Activated B cell treated with CpG ODN at 0.5 μM for 24 hours (primary cell): Measurements from ENCODE around the gene ADPRHL1. TPM values are rescaled to one million over a fixed set of nuclear protein-coding genes. Genes with fewer than 3 reads are reported as not detected.

ENCODE experiments used
- ATAC-seq: fragments of 200-7000 bp; cut with Tn5 transposase; one replicate; pipeline ENCODE4 v1.10.0; 2021; ENCODE audit warnings: low read depth, mild to moderate bottlenecking, moderate library complexity
- CTCF ChIA-PET: fragments of 350-600 bp; sonication (Branson Sonifier 250); formaldehyde crosslinking; loops from one replicate; lab custom pipeline; 2021; ENCODE audit warnings: antibody characterized with exemption; lab: Charles Lee
- POLR2A ChIA-PET: fragments of 350-600 bp; sonication (Branson Sonifier 250); formaldehyde crosslinking; loops from one replicate; lab custom pipeline; 2021; ENCODE audit warnings: antibody characterized with exemption; lab: Charles Lee
- DNase-seq: peaks from one replicate; pipeline ENCODE4 v3.0.0; 2022
- H3K27ac Mint-ChIP-seq: one replicate; pipeline ENCODE4 v1.8.0; 2020; ENCODE audit warnings: mixed read lengths
- H3K27me3 Mint-ChIP-seq: one replicate; pipeline ENCODE4 v1.8.0; 2021; ENCODE audit warnings: mixed read lengths
- H3K36me3 Mint-ChIP-seq: one replicate; pipeline ENCODE4 v1.8.0; 2021; ENCODE audit warnings: low read depth, mixed read lengths
- H3K4me1 Mint-ChIP-seq: one replicate; pipeline ENCODE4 v1.8.0; 2021; ENCODE audit warnings: mixed read lengths
- H3K4me3 Mint-ChIP-seq: one replicate; pipeline ENCODE4 v1.8.0; 2020; ENCODE audit warnings: mild to moderate bottlenecking, mixed read lengths
- H3K9me3 Mint-ChIP-seq: one replicate; pipeline ENCODE4 v1.8.0; 2020; ENCODE audit warnings: mixed read lengths
- intact Hi-C: fragments of 100-400 bp; cut with micrococcal nuclease; formaldehyde crosslinking; loops from one replicate; pipeline ENCODE4 v1.15.1; 2024
- total RNA-seq: library from RNA; stranded (reverse); gene quantifications from 2 replicates; pipeline ENCODE4 v1.2.3, GENCODE V29; 2022
- TF ChIP-seq, protein P1 (sequence below): fragments of 200-600 bp; IDR thresholded peaks from one replicate; pipeline ENCODE4 v1.8.0; 2022; ENCODE audit warnings: antibody characterized with exemption, mild to moderate bottlenecking

ADPRHL1 gene
- total RNA-seq, 1 donor from 2014 or later = 0.84 TPM

DNA sequence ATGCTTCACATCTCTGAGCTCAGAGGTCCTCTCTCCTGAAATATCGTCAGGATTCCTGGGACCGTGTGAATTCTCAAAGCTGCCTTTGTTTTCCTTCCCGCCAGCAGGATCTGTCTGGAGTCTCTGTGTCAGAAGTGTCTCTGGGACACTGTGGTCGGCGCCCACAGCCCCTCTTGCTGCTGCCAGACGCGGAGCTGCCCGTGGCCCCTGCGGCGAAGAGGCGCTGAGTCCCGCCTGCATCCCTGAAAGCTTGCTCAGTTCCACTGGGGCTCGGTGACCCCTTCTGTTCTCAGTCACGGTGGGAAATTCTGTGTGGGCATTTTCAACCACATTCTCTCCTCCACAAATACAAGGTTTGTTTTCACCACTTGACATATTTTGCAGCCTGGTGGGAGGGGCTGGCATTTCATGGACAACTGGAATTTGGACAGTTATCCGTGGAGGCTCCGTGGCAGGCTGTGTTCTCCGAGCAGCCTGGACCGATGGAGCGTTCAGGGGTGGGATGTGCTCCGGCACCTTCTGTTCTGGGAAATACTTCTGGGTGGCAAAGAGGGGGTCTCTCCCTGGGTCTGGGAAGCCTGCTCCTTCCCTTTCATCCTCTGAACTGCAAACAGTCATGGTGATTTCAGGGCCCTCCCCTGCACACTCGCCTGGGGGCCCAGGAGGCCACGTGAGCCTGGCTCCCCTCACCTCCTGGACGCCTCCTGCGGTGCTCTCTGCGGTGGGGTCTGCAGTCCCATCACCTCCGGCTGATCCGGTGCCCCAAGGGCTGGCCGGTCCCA lies 46.8 kb downstream of the ADPRHL1 start:
- no peaks in the 10 kb centered on the region for H3K36me3 Mint-ChIP-seq
- no peak overlapping the region for H3K4me3 Mint-ChIP-seq
- peaks cover 9% of the 10 kb centered on the region for H3K9me3 Mint-ChIP-seq
- DNase-seq = no peak
- TF ChIP-seq, protein P1, sequence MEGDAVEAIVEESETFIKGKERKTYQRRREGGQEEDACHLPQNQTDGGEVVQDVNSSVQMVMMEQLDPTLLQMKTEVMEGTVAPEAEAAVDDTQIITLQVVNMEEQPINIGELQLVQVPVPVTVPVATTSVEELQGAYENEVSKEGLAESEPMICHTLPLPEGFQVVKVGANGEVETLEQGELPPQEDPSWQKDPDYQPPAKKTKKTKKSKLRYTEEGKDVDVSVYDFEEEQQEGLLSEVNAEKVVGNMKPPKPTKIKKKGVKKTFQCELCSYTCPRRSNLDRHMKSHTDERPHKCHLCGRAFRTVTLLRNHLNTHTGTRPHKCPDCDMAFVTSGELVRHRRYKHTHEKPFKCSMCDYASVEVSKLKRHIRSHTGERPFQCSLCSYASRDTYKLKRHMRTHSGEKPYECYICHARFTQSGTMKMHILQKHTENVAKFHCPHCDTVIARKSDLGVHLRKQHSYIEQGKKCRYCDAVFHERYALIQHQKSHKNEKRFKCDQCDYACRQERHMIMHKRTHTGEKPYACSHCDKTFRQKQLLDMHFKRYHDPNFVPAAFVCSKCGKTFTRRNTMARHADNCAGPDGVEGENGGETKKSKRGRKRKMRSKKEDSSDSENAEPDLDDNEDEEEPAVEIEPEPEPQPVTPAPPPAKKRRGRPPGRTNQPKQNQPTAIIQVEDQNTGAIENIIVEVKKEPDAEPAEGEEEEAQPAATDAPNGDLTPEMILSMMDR = no peak
- peaks cover 32% of the 10 kb centered on the region for H3K4me1 Mint-ChIP-seq
- ChIA-PET POLR2A (no interaction called here), CTCF (no interaction called here)
- no peak overlapping the region for H3K27ac Mint-ChIP-seq
- intact Hi-C loops = no loop called here
- H3K27me3 Mint-ChIP-seq = no peaks in the 10 kb centered on the region
- ATAC-seq = no peak

DNA sequence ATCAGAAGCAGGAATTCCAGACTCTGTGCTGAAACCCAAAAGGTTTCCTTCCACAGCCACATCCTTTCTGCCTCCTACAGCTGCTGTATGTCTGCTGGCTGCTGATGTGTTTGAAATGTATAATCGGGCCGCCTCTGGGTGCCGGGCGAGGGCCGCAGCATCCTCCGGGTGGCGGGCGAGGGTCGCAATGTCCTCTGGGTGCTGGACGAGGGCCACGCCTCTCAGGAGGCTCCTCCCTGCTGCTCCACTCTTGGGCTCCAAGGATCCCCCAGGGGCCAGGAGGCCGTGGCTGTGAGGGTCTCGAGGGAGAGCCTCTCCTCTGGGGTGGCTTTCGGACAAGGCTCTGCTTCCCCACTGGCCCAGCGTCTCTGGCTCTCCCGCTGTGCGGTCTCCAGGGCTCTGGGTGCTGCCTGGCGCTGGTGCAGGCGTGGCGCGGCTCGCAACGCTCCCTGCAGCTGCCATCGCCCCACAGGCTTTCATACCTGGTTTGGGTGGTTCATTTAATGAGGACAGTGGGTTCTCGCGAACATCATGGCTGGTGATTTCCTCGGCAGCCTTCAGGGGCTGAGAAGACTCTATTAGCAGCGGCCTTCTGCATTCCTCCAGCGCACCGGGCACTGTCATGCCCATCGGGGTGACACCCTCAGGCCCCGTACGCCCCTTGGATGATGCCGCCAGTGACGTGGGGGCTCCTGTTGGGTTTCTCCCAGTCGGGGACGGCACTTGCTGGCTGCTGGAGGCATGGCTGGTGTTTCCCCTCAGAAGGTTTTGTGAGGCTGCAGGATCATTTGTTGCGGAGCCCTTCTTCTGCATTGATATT lies 47.6 kb downstream of the ADPRHL1 start:
- CTCF ChIA-PET = no interaction called here
- ATAC-seq (no peak), DNase-seq (no peak)
- Mint-ChIP-seq H3K36me3 (no peaks in the 10 kb centered on the region), H3K4me1 (peaks cover 26% of the 10 kb centered on the region), H3K9me3 (peaks cover 4% of the 10 kb centered on the region), H3K4me3 (no peak overlapping the region), H3K27me3 (no peaks in the 10 kb centered on the region), H3K27ac (no peak overlapping the region)
- TF ChIP-seq, protein P1 = no peak
- POLR2A ChIA-PET = no interaction called here
- intact Hi-C loops = no loop called here

DNA sequence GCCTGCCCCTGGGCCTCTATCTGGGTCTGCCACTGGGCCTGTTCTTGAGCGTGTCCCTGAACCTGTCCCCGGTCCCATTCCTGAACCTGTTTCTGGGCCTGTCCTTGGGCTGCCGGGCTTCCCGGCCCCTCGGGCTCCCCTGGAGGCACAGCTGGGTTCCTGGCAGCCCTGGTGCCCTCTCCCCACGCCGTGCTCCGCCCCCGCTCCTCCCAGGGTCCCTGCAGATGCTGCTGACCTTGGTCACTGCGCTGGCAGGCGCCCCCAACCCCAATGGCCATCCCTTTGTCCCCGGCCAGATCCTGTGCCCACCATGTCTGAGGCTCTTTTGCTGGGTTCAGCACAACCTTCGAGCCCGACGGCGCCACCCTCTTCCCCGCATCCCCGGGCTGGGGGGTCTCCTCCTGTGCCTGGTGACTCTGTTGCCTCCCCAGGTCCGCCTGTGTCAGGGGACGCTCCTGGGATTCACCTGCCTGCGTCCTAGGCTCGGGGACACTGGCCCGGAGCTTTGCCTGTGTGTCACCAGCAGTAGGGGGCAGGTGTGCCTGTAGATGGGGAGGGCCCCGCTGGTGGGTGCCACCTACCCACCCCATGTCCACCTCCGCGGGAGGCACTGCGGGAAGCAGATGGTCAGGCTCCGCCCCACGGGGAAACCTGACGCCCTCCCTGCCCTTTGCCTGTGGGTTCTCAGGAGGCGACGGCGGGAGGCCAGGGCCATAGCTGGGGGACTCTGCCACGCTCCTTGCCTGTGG lies 48.4 kb downstream of the ADPRHL1 start:
- no peaks in the 10 kb centered on the region for H3K36me3 Mint-ChIP-seq
- ATAC-seq (no peak), DNase-seq (no peak)
- H3K27ac Mint-ChIP-seq = no peak overlapping the region
- TF ChIP-seq, protein P1 = no peak
- ChIA-PET POLR2A (no interaction called here), CTCF (no interaction called here)
- intact Hi-C loops = no loop called here
- no peak overlapping the region for H3K4me3 Mint-ChIP-seq
- H3K9me3 Mint-ChIP-seq = peaks cover 4% of the 10 kb centered on the region
- peaks cover 24% of the 10 kb centered on the region for H3K4me1 Mint-ChIP-seq
- H3K27me3 Mint-ChIP-seq = peaks cover 4% of the 10 kb centered on the region

DNA sequence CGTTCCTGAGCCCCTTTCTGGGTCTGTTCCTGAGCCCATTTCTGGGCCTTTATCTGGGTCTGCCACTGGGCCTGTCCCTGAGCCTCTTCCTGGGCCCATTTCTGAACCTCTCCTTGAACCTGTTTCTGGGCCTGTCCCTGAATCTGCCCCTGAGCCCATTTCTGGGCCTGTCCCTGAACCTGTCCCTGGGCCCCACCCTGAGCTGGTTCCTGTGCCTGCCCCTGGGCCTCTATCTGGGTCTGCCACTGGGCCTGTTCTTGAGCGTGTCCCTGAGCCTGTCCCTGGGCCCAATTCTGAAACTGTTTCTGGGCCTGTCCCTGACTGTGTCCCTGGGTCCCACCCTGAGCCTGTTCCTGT lies 48.9 kb downstream of the ADPRHL1 start:
- Mint-ChIP-seq H3K27me3 (peaks cover 4% of the 10 kb centered on the region), H3K36me3 (no peaks in the 10 kb centered on the region), H3K9me3 (peaks cover 3% of the 10 kb centered on the region), H3K4me3 (no peak overlapping the region), H3K4me1 (peaks cover 18% of the 10 kb centered on the region), H3K27ac (no peak overlapping the region)
- intact Hi-C loops = no loop called here
- ATAC-seq (no peak), DNase-seq (no peak)
- TF ChIP-seq, protein P1 = no peak
- POLR2A ChIA-PET = no interaction called here
- CTCF ChIA-PET = no interaction called here
